ENCODE measurements around the gene C16orf74.

Gene C16orf74

DNA sequence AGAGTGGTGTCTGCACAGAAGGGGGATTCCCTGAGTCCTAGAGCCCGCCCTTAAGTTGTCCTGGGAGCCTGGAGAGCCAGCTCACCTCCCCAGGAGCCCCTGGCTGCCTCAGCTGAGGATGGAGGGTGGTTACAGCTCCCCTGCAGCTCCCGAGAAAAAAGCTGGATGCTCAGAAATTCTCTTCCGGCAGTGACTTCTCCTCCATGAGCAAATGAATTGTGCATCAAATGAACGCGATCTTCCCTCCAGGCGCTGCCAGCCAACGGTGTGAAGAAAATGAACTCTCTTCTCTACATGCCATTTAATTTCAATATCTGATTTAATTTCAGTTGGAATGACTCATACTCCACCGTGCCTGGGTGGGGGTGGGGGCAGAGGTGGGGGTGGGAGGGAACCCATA, 14.3 kb upstream of the C16orf74 start:
- no peak for TF ChIP-seq SNAI2 (CRISPR knock-in tag; IDR thresholded peaks at IDR 0.05)
- TF ChIP-seq ESRRG (CRISPR knock-in tag; IDR thresholded peaks at IDR 0.05), result no peak
- TF ChIP-seq, protein P1, sequence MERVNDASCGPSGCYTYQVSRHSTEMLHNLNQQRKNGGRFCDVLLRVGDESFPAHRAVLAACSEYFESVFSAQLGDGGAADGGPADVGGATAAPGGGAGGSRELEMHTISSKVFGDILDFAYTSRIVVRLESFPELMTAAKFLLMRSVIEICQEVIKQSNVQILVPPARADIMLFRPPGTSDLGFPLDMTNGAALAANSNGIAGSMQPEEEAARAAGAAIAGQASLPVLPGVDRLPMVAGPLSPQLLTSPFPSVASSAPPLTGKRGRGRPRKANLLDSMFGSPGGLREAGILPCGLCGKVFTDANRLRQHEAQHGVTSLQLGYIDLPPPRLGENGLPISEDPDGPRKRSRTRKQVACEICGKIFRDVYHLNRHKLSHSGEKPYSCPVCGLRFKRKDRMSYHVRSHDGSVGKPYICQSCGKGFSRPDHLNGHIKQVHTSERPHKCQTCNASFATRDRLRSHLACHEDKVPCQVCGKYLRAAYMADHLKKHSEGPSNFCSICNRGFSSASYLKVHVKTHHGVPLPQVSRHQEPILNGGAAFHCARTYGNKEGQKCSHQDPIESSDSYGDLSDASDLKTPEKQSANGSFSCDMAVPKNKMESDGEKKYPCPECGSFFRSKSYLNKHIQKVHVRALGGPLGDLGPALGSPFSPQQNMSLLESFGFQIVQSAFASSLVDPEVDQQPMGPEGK (CRISPR knock-in tag; IDR thresholded peaks at IDR 0.05; ENCODE audit: borderline replicate concordance), result no peak
- TF ChIP-seq CREB5 (CRISPR knock-in tag; IDR thresholded peaks at IDR 0.05; ENCODE audit: low read depth), result no peak
- TF ChIP-seq ZNF565 (CRISPR knock-in tag; conservative IDR thresholded peaks at IDR 0.05; ENCODE audit: low read depth), result no peak
- ATAC-seq, result no peak

- no peak for ATAC-seq
- TF ChIP-seq ZC3H10 (CRISPR knock-in tag; IDR thresholded peaks at IDR 0.05) (no peak), ESRRG (CRISPR knock-in tag; IDR thresholded peaks at IDR 0.05) (no peak), GLIS3 (CRISPR knock-in tag; IDR thresholded peaks at IDR 0.05) (no peak), SNAI2 (CRISPR knock-in tag; IDR thresholded peaks at IDR 0.05) (no peak), BACH2 (CRISPR knock-in tag; IDR thresholded peaks at IDR 0.05; ENCODE audit: borderline replicate concordance) (no peak), CSRNP3 (CRISPR knock-in tag; IDR thresholded peaks at IDR 0.05) (no peak), ZNF70 (CRISPR knock-in tag; IDR thresholded peaks at IDR 0.05) (no peak), ISL1 (CRISPR knock-in tag; IDR thresholded peaks at IDR 0.05) (no peak)
Observed at GRCh38 chr16:85763616-85764015, 12.7 kb upstream of the C16orf74 start.

DNA sequence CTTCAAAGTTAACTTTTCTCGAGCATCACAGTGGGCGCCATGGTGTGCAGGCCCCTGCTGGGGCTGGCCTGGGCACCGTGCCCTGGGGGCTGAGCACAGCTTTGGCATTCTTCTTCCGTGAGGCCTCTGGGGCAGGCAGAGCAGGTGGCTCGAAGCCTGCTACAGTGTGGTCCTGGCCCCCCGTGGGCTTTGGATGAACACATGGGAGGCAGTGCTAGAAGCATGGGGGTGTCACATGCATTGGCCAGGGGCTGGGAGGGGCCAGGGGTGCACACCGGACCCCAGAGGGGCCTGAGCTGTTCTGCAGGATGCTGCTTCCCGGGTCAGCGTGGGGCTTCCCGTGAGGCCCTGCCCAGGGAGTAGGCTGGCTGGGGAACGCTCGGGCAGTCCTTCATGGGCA, 12.1 kb upstream of the C16orf74 start:
- TF ChIP-seq PPARA (CRISPR knock-in tag; IDR thresholded peaks at IDR 0.05; ENCODE audit: borderline replicate concordance) (no peak), OSR1 (CRISPR knock-in tag; IDR thresholded peaks at IDR 0.05) (no peak), TCF4 (CRISPR knock-in tag; IDR thresholded peaks at IDR 0.05; ENCODE audit: borderline replicate concordance) (no peak), GLIS3 (CRISPR knock-in tag; IDR thresholded peaks at IDR 0.05) (no peak), CSRNP3 (CRISPR knock-in tag; IDR thresholded peaks at IDR 0.05) (no peak), ZNF70 (CRISPR knock-in tag; IDR thresholded peaks at IDR 0.05) (no peak)
- TF ChIP-seq, protein P1 (CRISPR knock-in tag; IDR thresholded peaks at IDR 0.05; ENCODE audit: borderline replicate concordance), result no peak
- TF ChIP-seq, protein P2, sequence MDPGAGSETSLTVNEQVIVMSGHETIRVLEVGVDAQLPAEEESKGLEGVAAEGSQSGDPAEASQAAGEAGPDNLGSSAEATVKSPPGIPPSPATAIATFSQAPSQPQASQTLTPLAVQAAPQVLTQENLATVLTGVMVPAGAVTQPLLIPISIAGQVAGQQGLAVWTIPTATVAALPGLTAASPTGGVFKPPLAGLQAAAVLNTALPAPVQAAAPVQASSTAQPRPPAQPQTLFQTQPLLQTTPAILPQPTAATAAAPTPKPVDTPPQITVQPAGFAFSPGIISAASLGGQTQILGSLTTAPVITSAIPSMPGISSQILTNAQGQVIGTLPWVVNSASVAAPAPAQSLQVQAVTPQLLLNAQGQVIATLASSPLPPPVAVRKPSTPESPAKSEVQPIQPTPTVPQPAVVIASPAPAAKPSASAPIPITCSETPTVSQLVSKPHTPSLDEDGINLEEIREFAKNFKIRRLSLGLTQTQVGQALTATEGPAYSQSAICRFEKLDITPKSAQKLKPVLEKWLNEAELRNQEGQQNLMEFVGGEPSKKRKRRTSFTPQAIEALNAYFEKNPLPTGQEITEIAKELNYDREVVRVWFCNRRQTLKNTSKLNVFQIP (CRISPR knock-in tag; IDR thresholded peaks at IDR 0.05; ENCODE audit: borderline replicate concordance, low read depth), result no peak
- no peak for ATAC-seq

GRCh38 chr16:85761861-85762260, 11.0 kb upstream of the C16orf74 start:
- no peak for ATAC-seq
- TF ChIP-seq TOX (CRISPR knock-in tag; IDR thresholded peaks at IDR 0.05; ENCODE audit: borderline replicate concordance), result no peak
- TF ChIP-seq ZNF565 (CRISPR knock-in tag; conservative IDR thresholded peaks at IDR 0.05; ENCODE audit: low read depth), result no peak
- no peak for TF ChIP-seq GLIS3 (CRISPR knock-in tag; IDR thresholded peaks at IDR 0.05)
- TF ChIP-seq, protein P2 (CRISPR knock-in tag; IDR thresholded peaks at IDR 0.05; ENCODE audit: borderline replicate concordance, low read depth), result no peak
- no peak for TF ChIP-seq TCF4 (CRISPR knock-in tag; IDR thresholded peaks at IDR 0.05; ENCODE audit: borderline replicate concordance)
- no peak for TF ChIP-seq CSRNP3 (CRISPR knock-in tag; IDR thresholded peaks at IDR 0.05)
- no peak for TF ChIP-seq ZNF8 (CRISPR knock-in tag; IDR thresholded peaks at IDR 0.05)
- no peak for TF ChIP-seq ZNF70 (CRISPR knock-in tag; IDR thresholded peaks at IDR 0.05)
- TF ChIP-seq ZFP3 (CRISPR knock-in tag; IDR thresholded peaks at IDR 0.05), result no peak
- TF ChIP-seq ZFP30 (CRISPR knock-in tag; IDR thresholded peaks at IDR 0.05), result no peak
- TF ChIP-seq ARNTL (CRISPR knock-in tag; IDR thresholded peaks at IDR 0.05; ENCODE audit: borderline replicate concordance, low read depth), result no peak
- TF ChIP-seq ISL1 (CRISPR knock-in tag; IDR thresholded peaks at IDR 0.05), result no peak
